ENCODE data around the gene PDXP. TPM values are rescaled to one million over a fixed set of nuclear protein-coding genes. Genes with fewer than 3 reads are reported as not detected.
A peak's percentile ranks its signal among the peaks of the same experiment; 100 is the strongest.
"Not testable (repeated sequence)": the region's sequence is repeated elsewhere in the genome, so short reads cannot be mapped to it uniquely, and the experiment has no call there.

The PDXP gene
- 16.4 and 24.0 TPM in 2 replicates for polyA plus RNA-seq (2011; rRNA removed)
- 5.9 and 11.8 TPM in 2 replicates for polyA minus RNA-seq (2011; rRNA and poly(A)+ RNA removed)

GRCh38 chr22:37658133-37659065 is at the start of gene PDXP:
Gene PDXP, plus strand, starts transcription at chr22:37658723. Its CDS starts 60 bp downstream, at chr22:37658783.
- POLR2A ChIA-PET: interaction anchor here (0.6 to 1.8 kb wide), 4 partner anchors 17 to 59 kb away, joined by 4 to 16 read pairs (median 12); partner anchors contain the start of gene LGALS1
- CTCF ChIA-PET: interaction anchor here (0.6 to 9.5 kb wide), 12 partner anchors 10 to 203 kb away, joined by 3 to 133 read pairs (median 4); partner anchors contain the start of genes LGALS1 and NOL12
- Histone ChIP-seq H3K4me3 (ENCODE audit: low read depth, low read length) (peak within 1 kb of the TSS; percentile 72), H3K36me3 (ENCODE audit: control insufficient read depth, insufficient read depth, low read length) (peaks cover 7% of the 10 kb centered on the region), H3K27me3 (ENCODE audit: control insufficient read depth, insufficient read depth, low read length) (no peaks in the 10 kb centered on the region)
- TF ChIP-seq CTCF (IDR thresholded peaks at IDR 0.05; ENCODE audit: insufficient read depth, low read depth, low read length): no peak
- DNase-seq (ENCODE audit: low read depth): peak; percentile 99

GRCh38 chr22:37609240-37610152 is 49.0 kb upstream of the PDXP start:
- Histone ChIP-seq H3K27me3 (ENCODE audit: control insufficient read depth, insufficient read depth, low read length) (peaks cover 3% of the 10 kb centered on the region; the same call in 1 of the 2 replicates), H3K36me3 (ENCODE audit: control insufficient read depth, insufficient read depth, low read length) (no peaks in the 10 kb centered on the region), H3K4me3 (ENCODE audit: low read depth, low read length) (peak overlapping the region; percentile 65)
- TF ChIP-seq CTCF (IDR thresholded peaks at IDR 0.05; ENCODE audit: insufficient read depth, low read depth, low read length): no peak
- ChIA-PET CTCF (interaction anchor here (0.7 to 4.6 kb wide), 11 partner anchors 14 to 209 kb away, joined by 3 to 36 read pairs (median 15); no protein-coding TSS in a partner anchor), POLR2A (interaction anchor here (1.7 kb wide), 1 partner anchor 66 kb away, joined by 16 read pairs; the partner anchor contains the start of gene LGALS1)
- DNase-seq (ENCODE audit: low read depth): no peak

- not testable (repeated sequence) for H3K27me3 ChIP-seq (ENCODE audit: control insufficient read depth, insufficient read depth, low read length); DNase-seq (ENCODE audit: low read depth)
- CTCF ChIA-PET: interaction anchor here (0.8 to 2.6 kb wide), 3 partner anchors 13 to 72 kb away, joined by 3 to 8 read pairs (median 7); no protein-coding TSS in a partner anchor
These were observed 48.4 kb upstream of the PDXP start for GRCh38 chr22:37610153-37610475.

GRCh38 chr22:37610480-37611129 is 47.9 kb upstream of the PDXP start:
- TF ChIP-seq CTCF (IDR thresholded peaks at IDR 0.05; ENCODE audit: insufficient read depth, low read depth, low read length): no peak

More at GRCh38 chr22:37610153-37610475, 48.4 kb upstream of the PDXP start:
- POLR2A ChIA-PET; H3K36me3 ChIP-seq (ENCODE audit: control insufficient read depth, insufficient read depth, low read length): not testable (repeated sequence)
- H3K4me3 ChIP-seq (ENCODE audit: low read depth, low read length): peak overlapping the region; percentile 65

GRCh38 chr22:37611207-37611606 is 47.3 kb upstream of the PDXP start:
- no peak for TF ChIP-seq CTCF (IDR thresholded peaks at IDR 0.05; ENCODE audit: insufficient read depth, low read depth, low read length)
- no peak for DNase-seq (ENCODE audit: low read depth)
- CTCF ChIA-PET: interaction anchor here (0.9 to 2.6 kb wide), 3 partner anchors 13 to 85 kb away, joined by 3 to 7 read pairs (median 6); no protein-coding TSS in a partner anchor
- Histone ChIP-seq H3K27me3 (ENCODE audit: control insufficient read depth, insufficient read depth, low read length) (no peaks in the 10 kb centered on the region), H3K36me3 (ENCODE audit: control insufficient read depth, insufficient read depth, low read length) (peaks cover 4% of the 10 kb centered on the region), H3K4me3 (ENCODE audit: low read depth, low read length) (no peak overlapping the region)
- POLR2A ChIA-PET: no interaction called here

More at GRCh38 chr22:37610480-37611129, 47.9 kb upstream of the PDXP start:
- 0 out of 2 replicates have a peak, but pooled peaks cover 2% of the 10 kb centered on the region for H3K36me3 ChIP-seq (ENCODE audit: control insufficient read depth, insufficient read depth, low read length)
- no peaks in the 10 kb centered on the region for H3K27me3 ChIP-seq (ENCODE audit: control insufficient read depth, insufficient read depth, low read length)
- no peak overlapping the region for H3K4me3 ChIP-seq (ENCODE audit: low read depth, low read length)
- no peak for DNase-seq (ENCODE audit: low read depth)
- ChIA-PET CTCF (interaction anchor here (0.8 to 2.6 kb wide), 4 partner anchors 13 to 72 kb away, joined by 3 to 8 read pairs (median 6); no protein-coding TSS in a partner anchor), POLR2A (no interaction called here)

All from BJ (cell line).